PC-9 (cell line): Measurements from ENCODE around the gene BMERB1.

Source experiments
- CTCF ChIP-seq: fragments of 200-600 bp; sonication (generic); conservative IDR thresholded peaks from 2 replicates; pipeline ENCODE4 v1.6.1; 2017; ENCODE audit warnings: mixed run types, antibody characterized with exemption, mild to moderate bottlenecking, moderate library complexity
- EZH2 ChIP-seq: fragments of 200-600 bp; sonication (generic); IDR thresholded peaks from 2 replicates; pipeline ENCODE4 v1.8.0; 2017; ENCODE audit warnings: antibody characterized with exemption, low read depth

GRCh38 chr16:15507301-15507958 is 73.0 kb downstream of the BMERB1 start:
- TF ChIP-seq EZH2 (no peak), CTCF (no peak)
